Peyer's patch (tissue), 4 donors: ENCODE results near the gene LAMA4.

ENCODE experiments used
- POLR2A ChIP-seq, 2 donors: fragments of 450-650 bp; IDR thresholded peaks; one replicate each; pipeline ENCODE4 v1.5.1; 2017; ENCODE audit warnings: antibody characterized with exemption in 2 of 2, mild to moderate bottlenecking in 2 of 2, moderate library complexity in 2 of 2
- TF ChIP-seq, protein P1 (sequence below), 6 experiments: fragments of 450-650 bp in 4 of 6; fragments of 200-600 bp in 2 of 6; sonication (generic) in 1 of 6; IDR thresholded peaks; one replicate each; pipeline ENCODE4 v1.5.1; 2017 to 2019; ENCODE audit warnings: antibody characterized with exemption in 6 of 6, mild to moderate bottlenecking in 3 of 6, moderate library complexity in 1 of 6

DNA sequence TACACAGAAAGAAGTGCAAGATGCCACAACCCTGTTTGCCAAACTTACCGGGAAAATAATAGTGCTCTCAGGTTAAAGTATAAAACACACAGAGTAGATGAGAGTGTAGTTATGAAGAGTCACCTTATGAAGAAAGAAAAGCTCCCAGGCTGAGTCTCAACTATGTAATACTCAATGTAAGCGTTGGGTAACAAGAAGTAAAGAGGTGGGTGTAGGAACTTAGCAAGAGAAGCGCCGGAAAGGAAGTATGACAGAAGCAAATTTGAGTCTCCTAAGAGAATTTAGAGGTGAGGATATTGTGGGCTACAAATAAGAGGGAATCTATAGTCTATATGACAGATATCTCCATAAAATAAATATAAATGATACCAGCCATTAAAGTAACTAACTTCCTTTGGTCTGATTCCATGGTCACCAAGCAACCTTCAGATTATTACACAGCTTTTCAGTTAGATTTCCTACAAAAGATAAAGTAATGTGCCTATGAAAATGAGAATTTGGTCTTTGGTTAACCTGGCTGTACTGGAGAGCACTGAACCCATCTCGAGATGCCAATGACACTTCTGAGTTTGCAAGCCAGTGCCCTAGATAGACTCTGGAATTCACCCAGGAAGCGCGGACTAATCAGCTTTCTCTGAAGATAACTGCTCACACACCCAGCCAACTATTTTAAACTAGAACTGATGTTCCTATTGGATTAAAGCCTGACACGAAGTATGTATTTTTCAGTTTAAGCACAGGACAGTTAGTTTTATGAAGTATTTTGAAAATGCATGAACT, 168.9 kb downstream of the LAMA4 start:
- TF ChIP-seq, protein P1, sequence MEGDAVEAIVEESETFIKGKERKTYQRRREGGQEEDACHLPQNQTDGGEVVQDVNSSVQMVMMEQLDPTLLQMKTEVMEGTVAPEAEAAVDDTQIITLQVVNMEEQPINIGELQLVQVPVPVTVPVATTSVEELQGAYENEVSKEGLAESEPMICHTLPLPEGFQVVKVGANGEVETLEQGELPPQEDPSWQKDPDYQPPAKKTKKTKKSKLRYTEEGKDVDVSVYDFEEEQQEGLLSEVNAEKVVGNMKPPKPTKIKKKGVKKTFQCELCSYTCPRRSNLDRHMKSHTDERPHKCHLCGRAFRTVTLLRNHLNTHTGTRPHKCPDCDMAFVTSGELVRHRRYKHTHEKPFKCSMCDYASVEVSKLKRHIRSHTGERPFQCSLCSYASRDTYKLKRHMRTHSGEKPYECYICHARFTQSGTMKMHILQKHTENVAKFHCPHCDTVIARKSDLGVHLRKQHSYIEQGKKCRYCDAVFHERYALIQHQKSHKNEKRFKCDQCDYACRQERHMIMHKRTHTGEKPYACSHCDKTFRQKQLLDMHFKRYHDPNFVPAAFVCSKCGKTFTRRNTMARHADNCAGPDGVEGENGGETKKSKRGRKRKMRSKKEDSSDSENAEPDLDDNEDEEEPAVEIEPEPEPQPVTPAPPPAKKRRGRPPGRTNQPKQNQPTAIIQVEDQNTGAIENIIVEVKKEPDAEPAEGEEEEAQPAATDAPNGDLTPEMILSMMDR (IDR thresholded peaks at IDR 0.05): no peak
- TF ChIP-seq POLR2A (IDR thresholded peaks at IDR 0.05): no peak
